ENCODE data around the gene KLF11.
"Not testable (repeated sequence)": the region's sequence is repeated elsewhere in the genome, so short reads cannot be mapped to it uniquely, and the experiment has no call there.

The KLF11 gene

DNA sequence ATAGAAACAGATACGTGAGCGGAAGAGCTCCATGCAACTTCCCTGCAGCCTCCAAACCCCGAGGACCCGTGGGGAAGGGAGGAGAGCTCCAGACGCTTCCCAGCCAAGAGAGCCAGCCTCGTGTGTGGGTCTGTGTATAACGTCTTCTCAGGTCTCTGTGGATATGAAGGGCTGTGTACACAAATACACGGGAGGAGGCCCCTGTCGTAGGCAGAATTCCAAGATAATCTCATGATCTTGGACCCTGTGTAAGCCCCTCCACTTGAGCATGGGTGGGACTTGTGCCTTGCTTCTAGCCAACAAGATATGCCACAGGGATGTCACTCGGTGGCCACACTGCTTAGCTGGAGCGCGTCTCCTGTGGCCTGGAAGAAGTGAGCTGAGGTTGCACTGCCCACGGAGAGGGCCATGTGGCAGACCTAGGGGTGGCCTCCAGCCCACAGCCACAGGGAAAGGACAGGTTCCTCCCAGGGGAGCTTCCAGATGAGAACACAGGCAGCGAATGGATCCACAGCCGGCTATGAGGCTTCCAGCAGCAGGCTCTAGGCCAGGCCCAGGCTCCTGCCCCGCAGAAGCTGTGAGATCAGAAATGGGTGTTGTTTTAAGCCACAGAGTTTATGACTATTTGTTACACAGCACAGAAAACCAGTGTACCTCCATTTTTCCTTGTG lies 15.6 kb upstream of the KLF11 start:
- FAIRE-seq = no peak

- no peak for FAIRE-seq
Measured at GRCh38 chr2:10028407-10028987, 14.9 kb upstream of the KLF11 start.

DNA sequence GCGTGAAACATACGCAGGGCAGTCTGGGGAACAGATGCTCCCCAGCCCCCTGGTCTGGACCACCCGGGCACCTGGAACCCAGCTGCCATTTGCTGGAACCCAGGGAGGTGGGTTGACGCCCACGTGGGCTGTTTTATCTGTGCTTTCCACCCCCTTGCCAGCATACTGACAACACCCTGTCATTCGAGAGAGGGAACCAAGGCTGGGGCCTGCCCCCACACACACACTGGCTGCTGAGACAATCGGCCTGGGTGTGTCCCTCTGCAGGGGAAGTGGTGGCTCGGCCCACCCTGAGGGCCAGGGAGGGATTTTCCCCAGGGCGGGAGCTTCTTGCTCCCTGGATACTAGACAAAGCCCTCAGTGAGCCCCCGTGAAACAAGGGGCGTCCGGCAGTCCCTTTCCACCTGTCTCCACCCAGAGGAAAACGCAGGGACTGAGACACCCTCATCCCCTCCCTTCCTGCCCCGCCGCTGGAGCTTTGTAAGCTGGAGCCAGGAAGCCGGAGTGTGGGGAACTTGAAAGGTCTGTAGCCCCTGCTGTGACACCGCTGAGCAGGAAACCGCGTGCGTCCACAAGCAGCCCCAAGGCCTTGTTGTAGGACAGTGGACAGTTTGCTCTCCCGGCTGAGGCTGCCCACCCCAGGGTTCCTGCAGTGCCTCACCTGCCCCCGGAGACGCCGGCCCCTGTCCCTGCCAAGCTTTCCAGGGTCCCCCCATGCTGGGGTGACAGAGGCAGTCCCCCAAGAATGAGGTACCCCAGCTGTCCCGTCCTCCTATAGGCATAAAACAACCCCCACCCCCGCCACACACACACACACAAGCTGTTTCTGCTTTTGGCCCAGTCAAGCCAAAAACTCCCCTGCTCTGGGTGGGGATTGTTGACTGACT lies 14.1 kb upstream of the KLF11 start:
- FAIRE-seq = no peak

DNA sequence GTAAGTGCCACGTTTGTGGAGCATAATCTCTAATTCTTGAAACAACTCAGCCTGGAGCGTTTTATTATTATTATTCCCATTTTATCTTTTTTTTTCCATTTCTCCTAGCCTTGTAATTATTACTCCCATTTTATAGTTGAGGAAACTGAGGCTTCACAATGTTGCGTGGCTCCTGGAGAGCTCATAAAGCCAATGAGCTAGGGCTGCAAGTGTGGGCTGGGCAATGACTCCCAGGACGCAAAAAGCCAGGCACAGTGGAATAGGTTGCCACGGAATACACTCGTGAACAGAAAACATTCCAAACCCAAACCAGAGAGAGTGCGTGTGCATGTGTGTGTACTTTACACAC lies 13.5 kb upstream of the KLF11 start:
- FAIRE-seq = no peak

- FAIRE-seq = no peak
Measured at GRCh38 chr2:10030311-10030736, 13.0 kb upstream of the KLF11 start.

DNA sequence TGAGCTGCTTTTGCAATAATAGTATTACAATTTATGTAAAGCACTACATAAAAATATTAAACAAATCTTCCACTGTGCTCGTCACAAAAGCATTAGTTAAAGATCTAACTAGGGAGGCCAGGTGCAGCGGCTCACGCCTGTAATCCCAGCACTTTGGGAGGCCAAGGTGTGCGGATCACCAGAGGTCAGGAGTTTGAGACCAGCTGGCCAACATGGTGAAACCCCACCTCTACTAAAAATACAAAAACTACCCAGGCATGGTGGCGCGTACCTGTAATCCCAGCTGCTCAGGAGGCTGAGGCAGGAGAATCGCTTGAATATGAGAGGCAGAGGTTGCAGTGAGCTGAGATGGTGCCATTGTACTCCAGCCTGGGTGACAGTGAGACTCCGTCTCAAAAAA lies 12.6 kb upstream of the KLF11 start:
- not testable (repeated sequence) for FAIRE-seq

DNA sequence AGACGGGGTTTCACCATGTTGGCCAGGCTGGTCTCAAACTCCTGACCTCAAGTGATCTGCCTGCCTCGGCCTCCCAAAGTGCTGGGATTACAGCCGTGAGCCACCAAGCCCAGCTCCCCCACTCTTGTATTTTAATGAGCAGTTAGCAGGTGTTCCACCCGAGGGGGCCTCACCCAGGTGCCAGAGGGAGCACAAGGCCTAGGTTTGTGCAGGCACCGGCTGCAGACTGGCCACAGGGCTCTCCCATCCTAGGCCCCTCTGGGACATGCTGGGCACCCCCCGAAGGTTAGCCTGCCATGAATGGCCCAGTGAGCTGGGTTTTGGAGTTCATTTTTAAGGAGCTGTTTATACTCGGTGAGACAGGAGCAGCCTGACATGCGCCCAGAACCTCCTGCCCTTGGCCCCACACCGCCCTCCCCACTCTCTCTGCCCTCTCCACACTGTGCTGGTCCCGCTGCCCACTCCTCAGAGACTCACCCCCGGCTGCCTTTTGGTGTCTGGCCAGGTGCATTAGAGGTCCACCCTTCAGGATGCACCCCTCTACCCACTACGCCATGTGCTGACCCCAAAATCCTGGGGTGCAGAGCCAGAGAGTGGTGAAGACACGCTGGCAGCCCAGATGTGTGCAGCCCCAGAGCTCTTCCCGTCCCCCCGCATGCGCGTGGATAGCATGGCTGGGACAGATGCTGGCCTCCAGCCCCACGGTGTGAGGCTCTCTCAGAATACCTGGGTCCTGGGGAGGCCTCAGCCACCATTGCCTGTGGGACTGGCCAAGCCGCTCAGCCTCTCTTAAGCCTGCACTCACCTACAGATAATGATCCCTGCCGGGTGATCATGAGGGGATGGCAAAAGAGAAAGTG lies 11.2 kb upstream of the KLF11 start:
- FAIRE-seq = no peak

GRCh38 chr2:10032746-10033105 lies 10.6 kb upstream of the KLF11 start:
- FAIRE-seq = no peak

- FAIRE-seq = no peak
Measured at GRCh38 chr2:10033251-10034006, 9.9 kb upstream of the KLF11 start.

- FAIRE-seq = no peak
Measured at GRCh38 chr2:10034333-10035052, 8.9 kb upstream of the KLF11 start.

DNA sequence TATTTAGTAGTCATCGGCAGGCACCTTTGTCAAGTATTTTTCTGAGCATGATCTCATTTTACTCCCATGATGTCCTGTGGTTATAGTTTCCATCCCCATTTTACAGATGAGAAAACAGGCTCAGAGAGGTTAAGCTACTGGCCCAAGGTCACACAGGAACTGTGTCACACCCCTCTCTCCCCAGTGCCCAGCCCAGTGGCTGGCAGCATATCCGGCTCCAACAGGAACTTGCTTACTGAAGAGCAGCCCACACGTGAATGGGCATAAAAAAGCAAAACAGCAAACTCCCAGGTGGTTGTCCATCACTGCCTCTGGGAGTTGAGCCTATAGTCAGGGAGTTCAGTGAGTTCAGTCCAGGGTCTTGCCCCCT lies 8.3 kb upstream of the KLF11 start:
- no peak for FAIRE-seq

DNA sequence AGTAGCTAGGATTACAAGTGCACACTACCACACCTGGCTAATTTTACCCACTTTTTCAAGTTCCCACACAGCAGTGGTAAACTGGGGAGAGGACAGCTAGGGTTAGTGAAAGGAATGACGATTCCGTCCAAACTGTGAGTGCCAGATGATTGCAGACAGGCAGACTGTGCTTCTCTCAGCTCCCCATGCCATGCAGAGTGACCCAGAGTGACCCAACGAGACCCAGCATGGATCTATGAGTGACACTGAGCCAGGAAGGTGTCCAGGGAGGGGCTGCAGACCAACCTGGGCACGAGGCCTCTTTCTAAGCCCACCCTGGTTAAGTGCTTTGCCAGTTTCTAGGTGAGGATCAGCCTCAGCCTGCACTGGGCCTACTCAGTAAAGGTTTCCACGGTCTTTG lies 7.7 kb upstream of the KLF11 start:
- no peak for FAIRE-seq

DNA sequence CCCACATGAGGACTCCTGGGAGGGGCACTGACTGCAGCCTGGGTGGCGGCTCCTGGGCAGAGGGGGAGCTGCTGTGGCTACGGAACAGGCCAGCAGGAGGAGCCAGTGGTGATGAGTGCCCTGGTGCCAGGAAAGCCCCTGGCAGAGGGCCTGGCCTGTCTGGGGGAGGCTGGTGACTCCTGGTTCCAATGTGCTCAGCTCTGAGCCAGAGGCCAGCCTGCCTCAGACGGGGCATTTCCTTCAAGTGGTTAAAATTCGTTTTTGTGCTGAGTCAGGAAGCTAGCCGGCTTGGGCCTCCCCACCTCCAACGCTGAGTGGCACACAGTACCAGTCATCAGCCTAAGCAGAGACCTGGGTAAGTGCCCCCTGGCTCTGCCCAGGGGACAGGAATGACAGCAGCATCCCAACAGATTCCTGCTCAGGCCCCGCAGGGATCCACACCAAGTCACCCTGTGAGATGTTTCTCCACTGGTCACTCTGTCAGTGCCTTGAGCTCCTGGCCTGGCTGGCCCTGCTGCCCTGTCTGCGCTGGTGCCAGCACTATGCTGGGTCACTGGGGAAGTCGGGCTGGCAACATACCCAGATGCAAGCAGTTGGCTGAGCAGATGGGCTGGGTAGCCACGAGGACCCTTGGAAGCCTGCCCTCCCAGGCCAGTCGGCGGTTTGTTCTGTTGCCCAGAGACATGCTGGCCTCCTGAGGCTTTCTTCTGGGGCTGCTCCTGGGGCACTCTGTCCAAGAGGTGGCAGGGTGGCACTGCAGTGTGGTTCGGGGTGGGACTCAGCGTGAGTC lies 7.1 kb upstream of the KLF11 start:
- FAIRE-seq = no peak

- no peak for FAIRE-seq
Measured at GRCh38 chr2:10038123-10038522, 5.2 kb upstream of the KLF11 start.

DNA sequence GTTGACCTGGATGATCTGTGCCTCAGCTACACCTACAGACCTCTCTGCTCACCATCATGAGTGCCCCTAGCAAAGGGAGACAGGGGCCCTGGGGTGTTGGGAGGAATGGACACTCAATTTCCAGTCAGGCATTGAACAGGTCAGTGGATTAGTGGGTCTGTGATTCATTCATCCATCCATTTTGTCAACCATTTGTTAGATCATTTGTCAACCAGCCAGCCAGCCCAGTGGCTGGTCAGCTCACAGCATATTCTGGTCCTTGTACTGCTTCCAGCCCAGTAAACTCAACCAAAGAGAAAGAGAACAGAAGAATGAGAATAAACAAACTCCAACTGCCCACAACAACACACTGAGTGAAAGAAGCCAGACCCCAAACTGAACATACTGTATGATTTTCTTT lies 4.6 kb upstream of the KLF11 start:
- no peak for FAIRE-seq

GRCh38 chr2:10039658-10040410 lies 3.5 kb upstream of the KLF11 start:
- no peak for FAIRE-seq

DNA sequence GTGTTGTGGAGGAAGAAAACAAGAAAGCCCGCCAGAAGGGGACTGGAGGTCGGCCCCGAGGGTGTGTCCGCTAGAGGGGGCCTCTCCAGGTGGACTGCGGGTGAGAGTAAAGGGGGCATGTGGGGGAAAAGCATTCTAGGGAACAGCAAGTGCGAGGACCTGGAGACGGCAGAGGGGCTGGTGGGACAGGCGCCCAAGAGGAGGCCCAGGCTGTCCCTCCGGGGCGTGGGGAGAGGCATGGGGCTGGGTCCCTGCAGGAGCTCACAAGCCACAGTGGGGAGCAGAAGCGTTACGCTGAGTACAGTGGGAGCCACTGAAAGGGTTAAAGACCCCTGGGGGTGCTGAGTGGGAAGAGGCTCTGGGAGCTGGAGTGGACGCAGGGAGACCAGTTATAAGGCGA lies 1.6 kb upstream of the KLF11 start:
- no peak for FAIRE-seq

- FAIRE-seq = no peak
Measured at GRCh38 chr2:10042301-10043161, 819 bp upstream of the KLF11 start.

All from colon (tissue), 2 donors.